B cell (primary cell): ENCODE results near the gene SCRT2. TPM values are rescaled to one million over a fixed set of nuclear protein-coding genes. Genes with fewer than 3 reads are reported as not detected.

Experiments used
- ATAC-seq: fragments of 200-7000 bp; cut with Tn5 transposase; one replicate; pipeline ENCODE4 v1.10.0; 2021; ENCODE audit warnings: low read depth, mild to moderate bottlenecking, moderate number of reproducible peaks, moderate library complexity
- CTCF ChIA-PET: fragments of 350-600 bp; sonication (Branson Sonifier 250); formaldehyde crosslinking; loops from one replicate; lab custom pipeline; 2021; ENCODE audit warnings: antibody characterized with exemption, inconsistent platforms; lab: Charles Lee
- POLR2A ChIA-PET: fragments of 350-600 bp; sonication (Branson Sonifier 250); formaldehyde crosslinking; loops from one replicate; lab custom pipeline; 2021; ENCODE audit warnings: antibody characterized with exemption; lab: Charles Lee
- DNase-seq: peaks from one replicate; pipeline ENCODE4 v3.0.0; 2013
- H2AFZ ChIP-seq: 2 replicates; pipeline ENCODE4 v1.6.1; 2012; ENCODE audit warnings: mild to moderate bottlenecking, low read depth, low read length; ENCODE audit not compliant: insufficient read depth, poor library complexity, severe bottlenecking
- H3K27ac ChIP-seq, 2 donors: 1 replicate in 1 of 2; 2 replicates in 1 of 2; pipeline ENCODE4 v1.5.1; 2012 to 2013; ENCODE audit warnings: low read length in 2 of 2, mild to moderate bottlenecking in 2 of 2, moderate library complexity in 1 of 2
- H3K27me3 ChIP-seq, 4 experiments: fragments of 200-600 bp in 1 of 4; sonication (generic) in 1 of 4; replicated peaks in 1 of 4; 1 replicate in 2 of 4; 2 replicates in 2 of 4; pipeline versions ENCODE4 v1.6.1 to v1.7.0; 2013 to 2016; ENCODE audit warnings: low read length in 3 of 4, mild to moderate bottlenecking in 2 of 4, mixed read lengths in 1 of 4, moderate library complexity in 1 of 4; ENCODE audit not compliant: insufficient read depth in 4 of 4, control insufficient read depth in 3 of 4; ENCODE audit errors: control extremely low read depth in 1 of 4
- H3K36me3 ChIP-seq, 2 experiments: replicated peaks in 1 of 2; 1 replicate in 1 of 2; 2 replicates in 1 of 2; pipeline versions ENCODE4 v1.6.1 to v1.7.1; 2013; ENCODE audit warnings: low read length in 1 of 2; ENCODE audit not compliant: insufficient read depth in 2 of 2, control insufficient read depth in 1 of 2; ENCODE audit errors: control extremely low read depth in 1 of 2, extremely low read depth in 1 of 2
- H3K4me1 ChIP-seq, 2 donors: fragments of 200-600 bp in 1 of 2; sonication (generic) in 1 of 2; 1 replicate in 1 of 2; 2 replicates in 1 of 2; pipeline versions ENCODE4 v1.5.1 to v1.6.1; 2013 to 2017; ENCODE audit warnings: low read length in 2 of 2; ENCODE audit not compliant: control insufficient read depth in 2 of 2, insufficient read depth in 2 of 2
- H3K4me2 ChIP-seq: replicated peaks from 2 replicates; pipeline ENCODE3; 2012; ENCODE audit warnings: mild to moderate bottlenecking, low read depth, low read length; ENCODE audit not compliant: poor library complexity, severe bottlenecking
- H3K4me3 ChIP-seq, 5 experiments: fragments of 200-600 bp in 1 of 5; sonication (generic) in 1 of 5; 1 replicate in 3 of 5; 2 replicates in 2 of 5; pipeline versions ENCODE4 v1.5.1 to v1.7.0; 2011 to 2016; ENCODE audit warnings: low read length in 4 of 5, mild to moderate bottlenecking in 4 of 5, low read depth in 2 of 5, control low read depth in 1 of 5, moderate library complexity in 1 of 5; ENCODE audit not compliant: insufficient read depth in 1 of 5; ENCODE audit errors: control extremely low read depth in 1 of 5, extremely low read depth in 1 of 5
- H3K79me2 ChIP-seq: fragments of 200-600 bp; sonication (generic); one replicate; pipeline ENCODE4 v1.6.0; 2016; ENCODE audit warnings: low read length; ENCODE audit not compliant: control insufficient read depth, insufficient read depth
- H3K9ac ChIP-seq: fragments of 200-600 bp; sonication (generic); 2 replicates; pipeline ENCODE4 v1.6.1; 2017; ENCODE audit warnings: mild to moderate bottlenecking, low read length, moderate library complexity
- H3K9me3 ChIP-seq, 3 donors: one replicate each; pipeline versions ENCODE4 v1.6.1 to v1.7.1; 2013; ENCODE audit warnings: low read length in 2 of 3; ENCODE audit not compliant: control insufficient read depth in 2 of 3, insufficient read depth in 1 of 3; ENCODE audit errors: control extremely low read depth in 1 of 3
- H4K20me1 ChIP-seq: 2 replicates; pipeline ENCODE4 v1.6.0; 2012; ENCODE audit warnings: mild to moderate bottlenecking, low read length; ENCODE audit not compliant: insufficient read depth, control insufficient read depth, poor library complexity, severe bottlenecking
- H3K27ac Mint-ChIP-seq: one replicate; pipeline ENCODE4 v1.8.0; 2021; ENCODE audit warnings: mixed read lengths
- H3K27me3 Mint-ChIP-seq: one replicate; pipeline ENCODE4 v1.8.0; 2021; ENCODE audit warnings: mixed read lengths
- H3K4me1 Mint-ChIP-seq: one replicate; pipeline ENCODE4 v1.8.0; 2021; ENCODE audit warnings: mixed read lengths
- H3K4me3 Mint-ChIP-seq: one replicate; pipeline ENCODE4 v1.8.0; 2021; ENCODE audit warnings: mixed read lengths
- H3K9me3 Mint-ChIP-seq: one replicate; pipeline ENCODE4 v1.8.0; 2022; ENCODE audit warnings: mixed read lengths; ENCODE audit not compliant: insufficient read depth
- CTCF ChIP-seq: fragments of 200-600 bp; IDR thresholded peaks from one replicate; pipeline ENCODE4 v1.8.0; 2022; ENCODE audit warnings: antibody characterized with exemption, mild to moderate bottlenecking
- EZH2 ChIP-seq: IDR thresholded peaks from 2 replicates; pipeline ENCODE4 v1.6.1; 2012; ENCODE audit warnings: borderline replicate concordance, low read depth, mild to moderate bottlenecking, moderate library complexity, low read length; ENCODE audit not compliant: insufficient read depth, poor library complexity, severe bottlenecking
- WGBS: methylation state at CpG from one replicate; pipeline ENCODE4 v1.1.5; 2013; ENCODE audit warnings: missing lambda C conversion rate; ENCODE audit not compliant: insufficient coverage; 5-methylcytosine and 5-hydroxymethylcytosine counted together
- intact Hi-C: fragments of 100-400 bp; cut with micrococcal nuclease; formaldehyde crosslinking; loops from one replicate; pipeline ENCODE4 v1.10.0; 2022
- polyA plus RNA-seq: library from polyadenylated mRNA; depleted of rRNA; stranded (reverse); fragments of >200 nt; gene quantifications from 2 replicates; pipeline ENCODE4 v1.2.3, GENCODE V29; 2012
- total RNA-seq, 2 donors: library from RNA; stranded (reverse); fragments of 120-200 nt in 1 of 2; gene quantifications; 1 replicate in 1 of 2; 2 replicates in 1 of 2; pipeline versions ENCODE4 v1.2.3 to v1.2.4, GENCODE V29; 2013 to 2022

The SCRT2 gene
- total and polyA plus RNA-seq, 2 donors (not counting 1 experiment from before 2014, with no cell fraction given) = not detected

DNA sequence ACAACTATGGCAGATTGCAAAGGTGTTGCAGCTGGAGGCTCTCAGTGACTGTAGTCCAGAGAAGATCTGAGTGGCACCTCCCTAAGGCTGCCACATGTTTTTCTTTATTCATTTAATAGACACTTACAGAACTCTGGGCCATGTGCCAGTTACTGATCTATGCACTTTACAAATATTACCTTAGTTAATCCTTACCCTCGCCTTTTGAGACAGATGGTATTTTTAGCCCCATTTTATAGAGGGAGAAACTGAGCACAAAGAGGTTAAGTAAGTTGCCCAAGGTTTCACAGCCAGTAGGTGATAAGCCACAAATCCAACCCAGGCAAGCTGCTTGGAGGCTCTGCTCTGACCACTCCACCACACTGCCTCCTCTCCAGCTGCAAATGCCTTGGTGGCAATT lies 6.5 kb upstream of the SCRT2 start:
- ATAC-seq = no peak
- Histone ChIP-seq H2AFZ (no peak overlapping the region), H4K20me1 (no peaks in the 10 kb centered on the region), H3K36me3 (no peaks in the 10 kb centered on the region), H3K4me2 (no peak overlapping the region), H3K27me3 (peaks cover 0 to 19% (median 9%) of the 10 kb centered on the region in 4 experiments), H3K27ac (no peak overlapping the region), H3K9ac (no peak overlapping the region), H3K79me2 (no peaks in the 10 kb centered on the region), H3K4me3 (no peak overlapping the region), H3K4me1 (peaks cover 0 to under 1% of the 10 kb centered on the region in 2 donors), H3K9me3 (no peaks in the 10 kb centered on the region)
- H3K27me3 Mint-ChIP-seq = peaks cover 44% of the 10 kb centered on the region
- ChIA-PET CTCF (interaction anchor here (1.0 kb wide), 1 partner anchor 36 kb away, joined by 3 read pairs; no protein-coding TSS in a partner anchor), POLR2A (no interaction called here)
- WGBS = no CpG with 5 or more reads among the region's 1 CpG
- intact Hi-C loops = no loop called here
- H3K27ac Mint-ChIP-seq = no peak overlapping the region
- peaks cover 4% of the 10 kb centered on the region for H3K4me1 Mint-ChIP-seq
- TF ChIP-seq CTCF (no peak), EZH2 (no peak)
- no peak overlapping the region for H3K4me3 Mint-ChIP-seq
- no peaks in the 10 kb centered on the region for H3K9me3 Mint-ChIP-seq
- no peak for DNase-seq

GRCh38 chr20:680638-681187 lies 5.1 kb upstream of the SCRT2 start:
- intact Hi-C loops = no loop called here
- Mint-ChIP-seq H3K4me1 (peaks cover 16% of the 10 kb centered on the region), H3K27ac (no peak overlapping the region), H3K9me3 (no peaks in the 10 kb centered on the region), H3K4me3 (no peak overlapping the region), H3K27me3 (peaks cover 51% of the 10 kb centered on the region)
- Histone ChIP-seq H3K9ac (no peak overlapping the region), H2AFZ (no peak overlapping the region), H3K79me2 (no peaks in the 10 kb centered on the region), H3K4me3 (no peak overlapping the region), H3K9me3 (no peaks in the 10 kb centered on the region), H3K4me2 (no peak overlapping the region), H3K36me3 (no peaks in the 10 kb centered on the region), H3K27ac (no peak overlapping the region), H3K27me3 (peaks cover 0 to 33% (median 19%) of the 10 kb centered on the region in 4 experiments), H4K20me1 (no peaks in the 10 kb centered on the region), H3K4me1 (peaks cover 13 to 15% of the 10 kb centered on the region in 2 donors)
- ChIA-PET POLR2A (no interaction called here), CTCF (no interaction called here)
- ATAC-seq = no peak
- WGBS = no CpG with 5 or more reads among the region's 2 CpGs
- TF ChIP-seq CTCF (no peak), EZH2 (no peak)
- DNase-seq = no peak
